Superior temporal gyrus (tissue), 1 donor: ENCODE results near the gene PDE9A.
A peak's percentile ranks its signal among the peaks of the same experiment; 100 is the strongest.

ENCODE experiments used
- DNase-seq: peaks from one replicate; pipeline ENCODE4 v3.0.0-alpha.2; 2016; ENCODE audit errors: extremely low spot score

Gene PDE9A

GRCh38 chr21:42657676-42658319 is 4.4 kb downstream of the PDE9A start:
- DNase-seq = no peak

- DNase-seq = no peak
Observed at GRCh38 chr21:42658320-42659105, 5.1 kb downstream of the PDE9A start.

- DNase-seq = no peak
Observed at GRCh38 chr21:42659416-42660117, 6.1 kb downstream of the PDE9A start.

GRCh38 chr21:42660118-42660470 is 6.7 kb downstream of the PDE9A start:
- no peak for DNase-seq

- DNase-seq = no peak
Observed at GRCh38 chr21:42661688-42662429, 8.4 kb downstream of the PDE9A start.

- no peak for DNase-seq
Observed at GRCh38 chr21:42662430-42663199, 9.2 kb downstream of the PDE9A start.

- DNase-seq = no peak
Observed at GRCh38 chr21:42663200-42663750, 9.9 kb downstream of the PDE9A start.

- no peak for DNase-seq
Observed at GRCh38 chr21:42663860-42664535, 10.6 kb downstream of the PDE9A start.

- DNase-seq = no peak
Observed at GRCh38 chr21:42664614-42665013, 11.2 kb downstream of the PDE9A start.

- no peak for DNase-seq
Observed at GRCh38 chr21:42665026-42665425, 11.6 kb downstream of the PDE9A start.

GRCh38 chr21:42665484-42665883 is 12.1 kb downstream of the PDE9A start:
- DNase-seq = no peak

GRCh38 chr21:42666023-42666747 is 12.8 kb downstream of the PDE9A start:
- DNase-seq = no peak

GRCh38 chr21:42666925-42667324 is 13.5 kb downstream of the PDE9A start:
- DNase-seq = peak; percentile 88

- no peak for DNase-seq
Observed at GRCh38 chr21:42668298-42668992, 15.0 kb downstream of the PDE9A start.

- no peak for DNase-seq
Observed at GRCh38 chr21:42669041-42669440, 15.6 kb downstream of the PDE9A start.

GRCh38 chr21:42670058-42670880 is 16.8 kb downstream of the PDE9A start:
- DNase-seq = no peak

GRCh38 chr21:42670884-42671283 is 17.5 kb downstream of the PDE9A start:
- DNase-seq = no peak
